Measurements from ENCODE around the gene CLCNKA.

GRCh38 chr1:15992582-15993500 is 29.0 kb upstream of the CLCNKA start:
- TF ChIP-seq CTCF (IDR thresholded peaks at IDR 0.05) (no peak), POLR2A (IDR thresholded peaks at IDR 0.05) (no peak)

All from right lobe of liver (tissue), 4 donors.